Purkinje cell (primary cell): Measurements from ENCODE around the gene OLAH. TPM values are rescaled to one million over a fixed set of nuclear protein-coding genes. Genes with fewer than 3 reads are reported as not detected.

Experiments used
- polyA plus RNA-seq: library from polyadenylated mRNA; unstranded; fragments of >200 nt; fragmentation: Nextera tagmentation; gene quantifications from 2 replicates; pipeline ENCODE4 v1.2.1, GENCODE V29; 2014

Gene OLAH
- 2.1 TPM in 1 of 2 replicates, not detected in the other for polyA plus RNA-seq

DNA sequence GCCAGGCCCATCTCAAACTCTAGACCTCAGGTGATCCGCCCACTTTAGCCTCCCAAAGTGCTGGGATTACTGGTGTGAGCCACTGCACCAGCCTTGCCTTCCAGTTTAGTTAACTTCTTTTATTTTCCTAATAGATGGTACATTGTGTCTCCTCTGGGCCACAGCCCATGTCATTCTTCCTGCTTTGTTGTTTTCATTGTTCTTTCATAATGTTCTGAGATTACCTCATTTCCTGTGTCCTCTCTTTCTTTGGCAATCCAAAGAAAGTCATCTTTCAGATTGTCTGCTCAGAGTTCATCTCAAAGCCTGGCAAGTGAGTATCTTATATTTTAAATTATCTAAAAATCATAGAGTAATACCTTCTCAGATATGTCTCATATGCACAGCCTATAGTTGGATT is at the start of gene OLAH:
TSS of gene OLAH (plus strand) at position 270 of the 400 bp plus-strand sequence. CDS start 3,346 bp downstream, outside the sequence.

DNA sequence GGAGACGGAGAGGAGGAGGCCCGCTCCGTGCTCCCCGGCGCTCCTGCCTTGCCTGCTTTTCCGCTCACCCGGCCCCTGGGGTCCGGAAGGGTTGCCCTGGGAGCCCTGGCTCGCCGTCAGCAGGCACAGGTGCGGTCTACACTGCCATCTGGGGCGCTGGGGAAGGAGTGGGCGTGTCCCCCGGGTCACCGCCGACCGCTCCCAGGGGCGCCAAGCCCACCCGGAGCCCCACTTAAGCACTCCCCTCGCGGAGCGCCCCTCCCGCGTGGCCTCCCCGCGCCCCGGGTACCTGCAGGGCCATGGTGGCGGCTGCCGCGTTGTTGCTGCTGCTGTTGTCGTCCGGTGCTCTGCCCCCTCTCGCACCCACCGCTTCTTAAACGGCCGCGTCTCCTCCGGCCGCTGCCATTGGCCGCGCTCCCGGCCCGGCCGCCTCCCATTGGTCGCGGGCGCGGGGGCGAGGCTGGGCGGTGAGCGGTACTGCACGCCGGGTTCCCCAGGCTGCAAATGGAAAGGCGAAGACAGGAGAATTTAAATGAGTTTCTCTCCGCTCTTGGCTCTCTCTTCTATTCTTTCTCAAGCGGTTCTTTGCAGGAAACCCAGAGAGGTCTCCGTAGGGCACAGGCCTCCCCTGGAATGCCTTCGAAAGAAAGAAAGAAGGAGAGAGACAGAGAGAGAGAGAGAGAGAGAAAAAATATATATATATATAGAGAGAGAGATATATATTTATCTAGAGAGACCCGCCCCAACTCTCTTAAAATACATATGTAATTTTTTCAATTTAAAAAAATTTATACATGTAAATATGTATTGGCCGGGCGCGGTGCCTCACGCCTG is 44.9 kb downstream of the OLAH start, which contains the start of gene ACBD7:
TSS of gene ACBD7 (minus strand) at position 349 of the 834 bp plus-strand sequence. CDS start at position 301, 48 bp downstream.

DNA sequence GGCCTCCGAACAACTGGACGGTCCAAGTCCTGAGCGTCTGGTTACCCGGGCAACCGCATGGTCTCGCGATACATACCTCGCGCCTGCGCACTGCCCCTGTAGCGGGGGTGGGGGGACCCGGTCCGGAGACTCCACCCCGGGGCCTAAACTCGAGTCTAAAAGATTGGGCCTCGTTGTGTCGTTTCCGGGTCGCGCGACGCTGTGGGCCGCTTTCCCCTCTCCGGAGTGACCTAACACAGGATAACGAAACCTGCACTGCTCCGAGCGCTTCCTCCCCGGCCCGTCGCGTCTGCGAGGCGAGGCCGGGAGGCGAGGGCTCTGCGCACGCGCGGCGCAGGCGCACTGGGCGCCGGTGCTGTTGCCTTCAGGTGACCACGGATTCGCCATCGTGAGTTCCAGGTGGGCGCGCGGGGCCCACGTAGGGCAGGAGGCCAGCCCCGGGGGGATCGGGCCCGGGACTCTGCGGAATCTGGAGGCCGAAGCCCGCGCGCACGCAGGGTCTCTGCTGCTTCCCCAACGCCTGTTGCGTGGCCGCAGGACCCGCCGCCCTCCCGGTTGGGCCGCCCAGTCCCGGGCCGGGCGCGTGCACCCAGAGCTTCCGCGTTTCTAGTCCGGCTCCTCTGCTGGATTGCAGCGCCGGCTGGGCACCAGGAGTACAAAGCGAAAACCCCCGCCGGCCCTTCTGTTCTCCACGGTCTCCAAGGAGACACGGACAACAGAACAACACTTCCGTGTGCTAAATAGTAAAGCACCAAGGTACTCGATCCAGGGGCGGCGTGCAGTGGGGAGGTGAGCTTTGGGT is 53.5 kb downstream of the OLAH start, which contains the start of gene RPP38:
TSS of gene RPP38 (plus strand) at position 345 of the 802 bp plus-strand sequence. CDS start 5,960 bp downstream, outside the sequence.

Other genes with a start within 250 kb of the OLAH start
- 0.27 TPM in 1 of 2 replicates, not detected in the other for gene CDNF, start 205.9 kb upstream of the OLAH start, polyA plus RNA-seq
- gene HSPA14, start 205.6 kb upstream of the OLAH start, polyA plus RNA-seq = 39.1 and 47.7 TPM in 2 replicates
- gene MSANTD7, start 205.6 kb upstream of the OLAH start, polyA plus RNA-seq = 8.9 and 13.5 TPM in 2 replicates
- 25.0 and 28.2 TPM in 2 replicates for gene SUV39H2, start 165.1 kb upstream of the OLAH start, polyA plus RNA-seq
- gene DCLRE1C, start 89.8 kb upstream of the OLAH start, polyA plus RNA-seq = 5.6 and 10.4 TPM in 2 replicates
- gene MEIG1, start 84.6 kb upstream of the OLAH start, polyA plus RNA-seq = 3.5 and 5.5 TPM in 2 replicates
- 1.7 and 3.3 TPM in 2 replicates for gene ACBD7, start 44.8 kb downstream of the OLAH start, polyA plus RNA-seq
- 11.8 and 15.2 TPM in 2 replicates for gene RPP38, start 53.4 kb downstream of the OLAH start, polyA plus RNA-seq
- gene NMT2, start 124.8 kb downstream of the OLAH start, polyA plus RNA-seq = 12.9 and 16.9 TPM in 2 replicates